HepG2 (cell line): Measurements from ENCODE around the gene KCTD14. TPM values are rescaled to one million over a fixed set of nuclear protein-coding genes. Genes with fewer than 3 reads are reported as not detected.

ENCODE experiments used
- ADNP ChIP-seq: sonication (generic); formaldehyde crosslinking; IDR thresholded peaks from 2 replicates; pipeline ENCODE4 v1.4.0; 2020; ENCODE audit warnings: missing genetic modification reagents
- CHD4 ChIP-seq: fragments of 200-600 bp; sonication (generic); IDR thresholded peaks from 2 replicates; pipeline ENCODE4 v1.7.0; 2017; ENCODE audit warnings: mild to moderate bottlenecking, low read length, borderline replicate concordance
- ETV5 ChIP-seq: IDR thresholded peaks from 2 replicates; pipeline ENCODE4 v1.6.1; 2018; ENCODE audit warnings: missing biosample characterization, missing genetic modification reagents, inconsistent platforms, borderline replicate concordance
- FOXK2 ChIP-seq: fragments of 450-650 bp; IDR thresholded peaks from 2 replicates; pipeline ENCODE4 v1.6.1; 2016
- HNF1A ChIP-seq, 2 experiments: sonication (generic) in 1 of 2; formaldehyde crosslinking in 1 of 2; IDR thresholded peaks; 2 replicates each; pipeline versions ENCODE4 v1.4.0 to v1.6.1; 2016 to 2020; ENCODE audit warnings: borderline replicate concordance in 1 of 2, low read depth in 1 of 2, mild to moderate bottlenecking in 1 of 2, missing genetic modification reagents in 1 of 2
- NR2C2 ChIP-seq: sonication (generic); formaldehyde crosslinking; IDR thresholded peaks from 2 replicates; pipeline ENCODE4 v1.4.0; 2020; ENCODE audit warnings: missing genetic modification reagents, mild to moderate bottlenecking, moderate library complexity, borderline replicate concordance
- SIX1 ChIP-seq: sonication (generic); formaldehyde crosslinking; IDR thresholded peaks from 2 replicates; pipeline ENCODE4 v1.4.0; 2020; ENCODE audit warnings: missing genetic modification reagents, borderline replicate concordance
- TBX2 ChIP-seq: sonication (generic); formaldehyde crosslinking; IDR thresholded peaks from 2 replicates; pipeline ENCODE4 v1.5.0; 2020; ENCODE audit warnings: missing genetic modification reagents, mild to moderate bottlenecking, borderline replicate concordance
- ZFY ChIP-seq: sonication (generic); formaldehyde crosslinking; IDR thresholded peaks from 2 replicates; pipeline ENCODE4 v1.4.0; 2020; ENCODE audit warnings: missing genetic modification reagents
- ZNF431 ChIP-seq: sonication (generic); formaldehyde crosslinking; IDR thresholded peaks from 2 replicates; pipeline ENCODE4 v1.9.0; 2022; ENCODE audit warnings: missing genetic modification reagents, low read depth, mild to moderate bottlenecking, borderline replicate concordance
- ZNF574 ChIP-seq: sonication (generic); formaldehyde crosslinking; IDR thresholded peaks from 2 replicates; pipeline ENCODE4 v1.4.0; 2020; ENCODE audit warnings: missing genetic modification reagents
- ZNF607 ChIP-seq: sonication (generic); formaldehyde crosslinking; IDR thresholded peaks from 2 replicates; pipeline ENCODE4 v1.5.1; 2020; ENCODE audit warnings: missing genetic modification reagents, mild to moderate bottlenecking, borderline replicate concordance
- ZNF784 ChIP-seq: sonication (generic); formaldehyde crosslinking; IDR thresholded peaks from 2 replicates; pipeline ENCODE4 v1.5.1; 2020; ENCODE audit warnings: missing genetic modification reagents, mild to moderate bottlenecking, borderline replicate concordance
- ZSCAN29 ChIP-seq: sonication (generic); formaldehyde crosslinking; conservative IDR thresholded peaks from 2 replicates; pipeline ENCODE4 v1.4.0; 2020; ENCODE audit warnings: mild to moderate bottlenecking, missing genetic modification reagents
- polyA plus RNA-seq, 8 experiments: library from polyadenylated mRNA; depleted of rRNA in 3 of 8; stranded (reverse) in 7 of 8; unstranded in 1 of 8; fragments of >200 nt; fragmentation: Illumina TruSeq in 4 of 8; extraction: Trizol in 4 of 8; gene quantifications; 2 replicates each; pipeline versions ENCODE4 v1.2.1 to v1.2.3, GENCODE V29; 2011 to 2016; ENCODE audit warnings: low read depth in 4 of 8, missing spikeins in 1 of 8, mixed read lengths in 1 of 8; ENCODE audit not compliant: insufficient read depth in 1 of 8
- total RNA-seq, 5 experiments: library from RNA; depleted of rRNA; stranded (reverse); fragments of >200 nt; fragmentation: Illumina TruSeq; extraction: Trizol; gene quantifications; 2 replicates each; pipeline ENCODE4 v1.2.3, GENCODE V29; 2016; ENCODE audit warnings: low read depth in 1 of 5
- TF ChIP-seq, protein P1 (sequence below): IDR thresholded peaks from 2 replicates; pipeline ENCODE4 v1.6.1; 2012; ENCODE audit warnings: inconsistent platforms

KCTD14 gene
- total and polyA plus RNA-seq, 2 of the 13 experiments (the other 11 are each of a cell fraction or from before 2014, with no cell fraction given) = 10.3 to 15.6 TPM

DNA sequence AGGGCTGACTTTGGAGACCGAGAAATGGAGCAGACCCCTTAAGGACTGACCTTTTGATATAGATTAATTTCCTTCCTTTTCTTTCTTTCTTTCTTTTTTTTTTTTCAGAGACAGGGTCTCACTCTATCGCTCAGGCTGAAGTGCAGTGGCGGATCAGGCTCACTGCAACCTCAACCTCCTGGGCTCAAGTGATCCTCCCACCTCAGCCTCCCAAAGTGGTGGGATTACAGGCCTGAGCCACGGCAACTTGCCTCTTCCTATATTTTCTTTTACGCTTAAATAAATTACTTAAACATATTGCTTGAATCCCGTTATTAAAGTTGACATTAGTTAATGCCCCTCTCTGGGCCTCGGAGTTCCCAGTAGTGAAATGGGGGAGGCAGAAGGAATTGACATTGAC is 350 bp upstream of the KCTD14 start (continued):
- TF ChIP-seq HNF1A (IDR thresholded peaks at IDR 0.05; ENCODE audit: low read depth) (no peak), HNF1A (CRISPR knock-in tag; IDR thresholded peaks at IDR 0.05; ENCODE audit: borderline replicate concordance) (peak; percentile 6; the same call in 1 of the 2 replicates), ZNF431 (CRISPR knock-in tag) (0 out of 2 replicates have a peak, but pooled peaks have one; percentile 1), TBX2 (CRISPR knock-in tag) (no peak), CHD4 (peak; percentile 72; the same call in 1 of the 2 replicates), ZNF607 (CRISPR knock-in tag) (no peak), SIX1 (CRISPR knock-in tag) (no peak), ZNF784 (CRISPR knock-in tag) (peak; percentile 0; the same call in 1 of the 2 replicates), ETV5 (CRISPR knock-in tag) (no peak), ADNP (CRISPR knock-in tag) (peak; percentile 62; the same call in 1 of the 2 replicates), NR2C2 (CRISPR knock-in tag) (peak; percentile 6; the same call in 1 of the 2 replicates), ZSCAN29 (CRISPR knock-in tag) (0 out of 2 replicates have a peak, but pooled peaks have one; percentile 37), ZFY (CRISPR knock-in tag) (no peak), FOXK2 (no peak), ZNF574 (no peak; the same call in 1 of the 2 replicates)
- TF ChIP-seq, protein P1, sequence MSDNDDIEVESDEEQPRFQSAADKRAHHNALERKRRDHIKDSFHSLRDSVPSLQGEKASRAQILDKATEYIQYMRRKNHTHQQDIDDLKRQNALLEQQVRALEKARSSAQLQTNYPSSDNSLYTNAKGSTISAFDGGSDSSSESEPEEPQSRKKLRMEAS = no peak
- TF ChIP-seq, all 625 proteins: peak for 13
